PC-3 (cell line): ENCODE results near the gene MMGT1. TPM values are rescaled to one million over a fixed set of nuclear protein-coding genes. Genes with fewer than 3 reads are reported as not detected.

Experiments used
- ATAC-seq: fragments of 200-7000 bp; cut with Tn5 transposase; 2 replicates; pipeline ENCODE4 v1.9.1; 2020; ENCODE audit warnings: mild to moderate bottlenecking, moderate library complexity
- BruUV-seq: library from RNA; stranded (reverse); fragments of 400-500 nt; replicated peaks from 2 replicates; lab custom pipeline; 2021; lab: Mats Ljungman, UMichigan
- CTCF ChIA-PET: fragments of 300-600 bp; sonication (Branson Sonifier 250); formaldehyde crosslinking; loops from one replicate; lab custom pipeline; 2022; ENCODE audit warnings: antibody characterized with exemption; lab: Charles Lee
- POLR2A ChIA-PET: fragments of 300-600 bp; sonication (Branson Sonifier 250); formaldehyde crosslinking; loops from one replicate; lab custom pipeline; 2022; ENCODE audit warnings: antibody characterized with exemption; ENCODE audit not compliant: unreplicated experiment; lab: Charles Lee
- DNase-seq: peaks from one replicate; pipeline ENCODE4 v3.0.0-alpha.2; 2015
- H2AFZ ChIP-seq: fragments of 300-600 bp; sonication (generic); 2 replicates; pipeline ENCODE4 v1.6.0; 2016; ENCODE audit warnings: antibody characterized with exemption, low read length
- H3F3A ChIP-seq: fragments of 300-600 bp; sonication (generic); one replicate; pipeline ENCODE4 v1.6.0; 2017; ENCODE audit warnings: antibody characterized with exemption, low read length, control low read depth, mild to moderate bottlenecking; ENCODE audit not compliant: unreplicated experiment
- H3K27ac ChIP-seq: fragments of 300-600 bp; sonication (generic); 2 replicates; pipeline ENCODE4 v1.5.1; 2016; ENCODE audit warnings: mild to moderate bottlenecking, low read length
- H3K27me3 ChIP-seq: fragments of 300-600 bp; sonication (generic); 2 replicates; pipeline ENCODE4 v1.6.1; 2016; ENCODE audit warnings: low read length, mixed read lengths
- H3K36me3 ChIP-seq: fragments of 300-600 bp; sonication (generic); 2 replicates; pipeline ENCODE4 v1.6.1; 2016; ENCODE audit warnings: low read depth, mixed run types, low read length, mixed read lengths
- H3K4me1 ChIP-seq: fragments of 300-600 bp; sonication (generic); 2 replicates; pipeline ENCODE4 v1.5.1; 2016; ENCODE audit warnings: low read length; ENCODE audit not compliant: insufficient read depth
- H3K4me2 ChIP-seq: fragments of 300-600 bp; sonication (generic); 2 replicates; pipeline ENCODE4 v1.6.0; 2016; ENCODE audit warnings: low read length
- H3K4me3 ChIP-seq: fragments of 300-600 bp; sonication (generic); 2 replicates; pipeline ENCODE4 v1.5.1; 2016; ENCODE audit warnings: mild to moderate bottlenecking, low read length, mixed read lengths
- H3K79me2 ChIP-seq: fragments of 300-600 bp; sonication (generic); 2 replicates; pipeline ENCODE4 v1.6.1; 2017; ENCODE audit warnings: low read length, mixed read lengths
- H3K9ac ChIP-seq: fragments of 300-600 bp; sonication (generic); 2 replicates; pipeline ENCODE4 v1.6.0; 2016; ENCODE audit warnings: mild to moderate bottlenecking, low read length
- H3K9me2 ChIP-seq: fragments of 300-600 bp; sonication (generic); replicated peaks from 2 replicates; pipeline ENCODE4 v1.6.1; 2016; ENCODE audit warnings: mixed run types, low read length, mixed read lengths
- H3K9me3 ChIP-seq: fragments of 300-600 bp; sonication (generic); 2 replicates; pipeline ENCODE4 v1.6.1; 2016; ENCODE audit warnings: low read length, mixed read lengths
- H4K20me1 ChIP-seq: fragments of 300-600 bp; sonication (generic); 2 replicates; pipeline ENCODE4 v1.6.1; 2016; ENCODE audit warnings: low read length, mixed read lengths
- CTCF ChIP-seq: fragments of 300-600 bp; sonication (generic); conservative IDR thresholded peaks from 2 replicates; pipeline ENCODE4 v1.5.1; 2017; ENCODE audit warnings: antibody characterized with exemption, low read depth, mild to moderate bottlenecking, low read length
- EZH2 ChIP-seq: fragments of 300-600 bp; sonication (generic); IDR thresholded peaks from one replicate; pipeline ENCODE4 v1.6.1; 2017; ENCODE audit warnings: antibody characterized with exemption, mild to moderate bottlenecking, low read length; ENCODE audit not compliant: unreplicated experiment
- EZH2phosphoT487 ChIP-seq: fragments of 300-600 bp; sonication (generic); IDR thresholded peaks from 2 replicates; pipeline ENCODE4 v1.6.1; 2018; ENCODE audit warnings: mild to moderate bottlenecking, antibody characterized with exemption, low read length, borderline replicate concordance
- intact Hi-C: fragments of 100-400 bp; cut with micrococcal nuclease; formaldehyde crosslinking; loops from 2 replicates; pipeline ENCODE4 v1.9.0; 2023
- total RNA-seq: library from RNA; depleted of rRNA; stranded (reverse); fragments of >200 nt; gene quantifications from 2 replicates; pipeline ENCODE4 v1.2.3, GENCODE V29; 2014

Gene MMGT1
- total RNA-seq, 1 experiment from 2014 or later, result 23.1 TPM

GRCh38 chrX:135981668-135982067, 7.9 kb upstream of the MMGT1 start:
- no TSS peak for BruUV-seq
- Histone ChIP-seq H3K36me3 (no peaks in the 10 kb centered on the region), H3K79me2 (peaks cover 13% of the 10 kb centered on the region), H3K4me1 (peaks cover 22% of the 10 kb centered on the region), H3K4me3 (no peak overlapping the region), H2AFZ (no peak overlapping the region), H3K9me2 (no peaks in the 10 kb centered on the region), H4K20me1 (no peaks in the 10 kb centered on the region), H3K9me3 (no peaks in the 10 kb centered on the region), H3K27ac (no peak overlapping the region), H3K27me3 (no peaks in the 10 kb centered on the region), H3F3A (peaks cover 4% of the 10 kb centered on the region), H3K9ac (no peak overlapping the region), H3K4me2 (no peak overlapping the region)
- DNase-seq (no peak), ATAC-seq (no peak)
- POLR2A ChIA-PET, result no interaction called here
- CTCF ChIA-PET, result no interaction called here
- TF ChIP-seq EZH2, result no peak
- no peak for TF ChIP-seq EZH2phosphoT487
- no peak for TF ChIP-seq CTCF
- intact Hi-C loops, result no loop called here

GRCh38 chrX:135981010-135981409, 7.2 kb upstream of the MMGT1 start:
- ChIA-PET POLR2A (no interaction called here), CTCF (no interaction called here)
- Histone ChIP-seq H3F3A (peaks cover 4% of the 10 kb centered on the region), H3K9me2 (no peaks in the 10 kb centered on the region), H3K4me3 (no peak overlapping the region), H3K27ac (no peak overlapping the region), H3K9me3 (no peaks in the 10 kb centered on the region), H3K36me3 (no peaks in the 10 kb centered on the region), H2AFZ (no peak overlapping the region), H3K4me2 (no peak overlapping the region), H3K4me1 (peaks cover 23% of the 10 kb centered on the region), H3K79me2 (peaks cover 6% of the 10 kb centered on the region), H3K27me3 (no peaks in the 10 kb centered on the region), H3K9ac (no peak overlapping the region), H4K20me1 (no peaks in the 10 kb centered on the region)
- DNase-seq (no peak), ATAC-seq (no peak)
- TF ChIP-seq CTCF (no peak), EZH2phosphoT487 (no peak), EZH2 (no peak)
- intact Hi-C loops, result no loop called here
- BruUV-seq, result no TSS peak

GRCh38 chrX:135977611-135978010, 3.8 kb upstream of the MMGT1 start:
- Histone ChIP-seq H3F3A (peaks cover 4% of the 10 kb centered on the region), H3K9ac (peak overlapping the region; percentile 30; the same call in 1 of the 2 replicates), H3K4me2 (peak overlapping the region; percentile 90), H3K4me3 (peak overlapping the region; percentile 72), H3K79me2 (peaks cover 8% of the 10 kb centered on the region), H3K27me3 (no peaks in the 10 kb centered on the region), H3K4me1 (peaks cover 23% of the 10 kb centered on the region), H3K9me2 (no peaks in the 10 kb centered on the region), H4K20me1 (no peaks in the 10 kb centered on the region), H3K9me3 (no peaks in the 10 kb centered on the region), H3K27ac (peak overlapping the region; percentile 68), H3K36me3 (no peaks in the 10 kb centered on the region), H2AFZ (peak overlapping the region; percentile 56)
- POLR2A ChIA-PET, result interaction anchor here (0.6 to 0.7 kb wide), 2 partner anchors 39 to 54 kb away, joined by 3 to 7 read pairs; no protein-coding TSS in a partner anchor
- ATAC-seq, result peak; percentile 76
- DNase-seq, result peak; percentile 72
- TF ChIP-seq CTCF (no peak), EZH2phosphoT487 (no peak), EZH2 (no peak)
- CTCF ChIA-PET, result interaction anchor here (0.6 kb wide), 1 partner anchor 788 kb away, joined by 3 read pairs; no protein-coding TSS in a partner anchor
- intact Hi-C loops, result loop anchor here (1.0 kb wide), 1 partner anchor 8 kb away; the partner anchor contains the start of gene SLC9A6
- BruUV-seq, result no TSS peak
